Endothelial cell (in vitro differentiated cells): ENCODE results near the gene BACH2. TPM values are rescaled to one million over a fixed set of nuclear protein-coding genes. Genes with fewer than 3 reads are reported as not detected.

ENCODE experiments used
- DNase-seq: peaks from one replicate; pipeline ENCODE4 v3.0.0; 2021; ENCODE audit warnings: low spot score
- H3K27ac Mint-ChIP-seq: one replicate; pipeline ENCODE4 v1.8.0; 2021; ENCODE audit warnings: mixed read lengths, inconsistent platforms; ENCODE audit not compliant: unreplicated experiment
- H3K27me3 Mint-ChIP-seq: one replicate; pipeline ENCODE4 v1.8.0; 2021; ENCODE audit warnings: mild to moderate bottlenecking, moderate library complexity, mixed read lengths, inconsistent platforms; ENCODE audit not compliant: unreplicated experiment
- H3K36me3 Mint-ChIP-seq: one replicate; pipeline ENCODE4 v1.8.0; 2021; ENCODE audit warnings: mild to moderate bottlenecking, low read depth, mixed read lengths, inconsistent platforms; ENCODE audit not compliant: unreplicated experiment
- H3K4me1 Mint-ChIP-seq: one replicate; pipeline ENCODE4 v1.8.0; 2021; ENCODE audit warnings: mild to moderate bottlenecking, mixed read lengths, inconsistent platforms; ENCODE audit not compliant: unreplicated experiment
- H3K4me3 Mint-ChIP-seq: one replicate; pipeline ENCODE4 v1.8.0; 2021; ENCODE audit warnings: mild to moderate bottlenecking, mixed read lengths, inconsistent platforms; ENCODE audit not compliant: unreplicated experiment
- H3K9me3 Mint-ChIP-seq: one replicate; pipeline ENCODE4 v1.8.0; 2021; ENCODE audit warnings: mixed read lengths, inconsistent platforms; ENCODE audit not compliant: unreplicated experiment
- total RNA-seq: library from RNA; stranded (reverse); fragmentation: NEBNext Ultra II Directional; extraction: Animal tissue kit (Norgen Biotek cat#: 25700); gene quantifications from one replicate; pipeline ENCODE4 v1.2.1, GENCODE V29; 2021; ENCODE audit not compliant: unreplicated experiment
- TF ChIP-seq, protein P1 (sequence below): fragments of 200-600 bp; sonication (generic); IDR thresholded peaks from one replicate; pipeline ENCODE4 v1.5.0; 2021; ENCODE audit warnings: antibody characterized with exemption; ENCODE audit not compliant: unreplicated experiment

The BACH2 gene
- total RNA-seq, 1 donor from 2014 or later, result 3.9 TPM

GRCh38 chr6:90078513-90079289, 217.9 kb downstream of the BACH2 start:
- TF ChIP-seq, protein P1, sequence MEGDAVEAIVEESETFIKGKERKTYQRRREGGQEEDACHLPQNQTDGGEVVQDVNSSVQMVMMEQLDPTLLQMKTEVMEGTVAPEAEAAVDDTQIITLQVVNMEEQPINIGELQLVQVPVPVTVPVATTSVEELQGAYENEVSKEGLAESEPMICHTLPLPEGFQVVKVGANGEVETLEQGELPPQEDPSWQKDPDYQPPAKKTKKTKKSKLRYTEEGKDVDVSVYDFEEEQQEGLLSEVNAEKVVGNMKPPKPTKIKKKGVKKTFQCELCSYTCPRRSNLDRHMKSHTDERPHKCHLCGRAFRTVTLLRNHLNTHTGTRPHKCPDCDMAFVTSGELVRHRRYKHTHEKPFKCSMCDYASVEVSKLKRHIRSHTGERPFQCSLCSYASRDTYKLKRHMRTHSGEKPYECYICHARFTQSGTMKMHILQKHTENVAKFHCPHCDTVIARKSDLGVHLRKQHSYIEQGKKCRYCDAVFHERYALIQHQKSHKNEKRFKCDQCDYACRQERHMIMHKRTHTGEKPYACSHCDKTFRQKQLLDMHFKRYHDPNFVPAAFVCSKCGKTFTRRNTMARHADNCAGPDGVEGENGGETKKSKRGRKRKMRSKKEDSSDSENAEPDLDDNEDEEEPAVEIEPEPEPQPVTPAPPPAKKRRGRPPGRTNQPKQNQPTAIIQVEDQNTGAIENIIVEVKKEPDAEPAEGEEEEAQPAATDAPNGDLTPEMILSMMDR, result no peak
- no peak overlapping the region for H3K4me3 Mint-ChIP-seq
- H3K9me3 Mint-ChIP-seq, result no peaks in the 10 kb centered on the region
- no peaks in the 10 kb centered on the region for H3K4me1 Mint-ChIP-seq
- DNase-seq, result no peak
- H3K36me3 Mint-ChIP-seq, result no peaks in the 10 kb centered on the region
- H3K27ac Mint-ChIP-seq, result no peak overlapping the region
- H3K27me3 Mint-ChIP-seq, result no peaks in the 10 kb centered on the region

DNA sequence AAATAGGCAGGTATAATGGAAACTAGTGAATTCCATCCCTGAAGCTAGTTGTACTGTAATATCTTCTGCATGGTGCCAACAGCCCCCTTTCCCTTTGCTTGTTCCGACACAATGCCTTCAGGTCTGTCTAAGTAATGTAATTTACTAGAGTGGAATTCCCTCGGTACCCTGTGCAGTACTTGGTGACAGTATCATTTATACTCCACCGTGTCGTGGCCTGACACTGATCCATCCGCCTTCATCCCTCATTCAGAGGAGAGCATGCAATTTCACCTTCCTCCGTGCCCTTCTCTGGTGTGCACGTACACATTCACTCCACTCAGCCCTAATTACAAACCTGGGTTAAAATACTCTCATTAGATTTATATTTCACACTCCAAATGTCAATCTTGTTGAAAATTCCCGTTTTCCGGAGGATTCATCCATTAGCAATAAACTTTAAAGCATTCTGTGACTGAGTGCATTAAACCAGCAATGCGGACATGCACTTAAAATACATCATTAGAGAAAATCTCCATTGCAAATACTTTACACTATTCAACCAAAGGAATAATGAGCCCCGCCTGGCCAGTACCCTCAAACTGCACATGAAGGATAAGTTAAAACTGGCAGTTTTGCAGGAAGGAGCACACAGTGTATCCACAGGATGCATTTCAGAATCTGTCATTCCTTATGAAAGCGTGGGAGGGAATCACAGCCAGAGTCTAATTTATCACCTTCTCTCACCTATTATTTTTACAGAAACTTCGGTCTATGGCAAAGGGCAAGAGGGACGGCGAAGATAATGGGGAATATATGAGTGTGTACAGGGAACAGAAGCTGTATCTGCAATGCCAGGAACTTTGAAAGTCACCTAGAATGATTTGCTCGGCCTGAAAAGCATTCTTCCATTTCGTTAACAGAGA, 219.9 kb downstream of the BACH2 start:
- no peaks in the 10 kb centered on the region for H3K27me3 Mint-ChIP-seq
- H3K36me3 Mint-ChIP-seq, result no peaks in the 10 kb centered on the region
- no peak overlapping the region for H3K27ac Mint-ChIP-seq
- no peaks in the 10 kb centered on the region for H3K9me3 Mint-ChIP-seq
- TF ChIP-seq, protein P1, result no peak
- no peak overlapping the region for H3K4me3 Mint-ChIP-seq
- no peaks in the 10 kb centered on the region for H3K4me1 Mint-ChIP-seq
- no peak for DNase-seq

- Mint-ChIP-seq H3K9me3 (no peaks in the 10 kb centered on the region), H3K36me3 (no peaks in the 10 kb centered on the region)
Observed at GRCh38 chr6:90074161-90074850, 222.3 kb downstream of the BACH2 start.

DNA sequence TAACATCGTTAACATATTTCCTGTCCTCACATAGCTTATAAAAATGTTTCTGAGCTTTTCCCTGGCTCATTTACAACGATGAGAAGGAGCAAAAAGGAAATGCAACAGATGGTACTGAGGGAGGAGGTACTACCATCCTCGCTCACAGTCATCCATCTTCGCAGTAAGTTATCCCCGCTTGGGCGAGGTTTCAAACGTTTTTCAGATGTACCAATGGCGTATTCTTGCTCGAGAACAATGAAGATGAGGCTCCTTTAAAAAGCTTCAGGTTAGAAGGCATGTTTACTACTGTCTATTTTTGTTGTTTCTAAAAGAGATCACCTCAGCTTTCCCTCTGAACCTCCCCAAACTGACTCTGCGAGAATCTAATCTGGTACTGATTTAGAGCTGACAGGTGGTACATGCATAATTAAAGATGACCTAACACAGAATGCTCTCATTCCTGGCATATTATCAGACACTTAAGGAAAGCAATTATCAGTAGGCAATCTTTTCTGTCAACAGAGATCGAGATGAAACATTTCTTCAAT, 223.6 kb downstream of the BACH2 start:
- H3K27me3 Mint-ChIP-seq, result no peaks in the 10 kb centered on the region
- H3K36me3 Mint-ChIP-seq, result no peaks in the 10 kb centered on the region
- no peak for DNase-seq
- H3K4me3 Mint-ChIP-seq, result no peak overlapping the region
- TF ChIP-seq, protein P1, result no peak
- H3K4me1 Mint-ChIP-seq, result peaks cover 16% of the 10 kb centered on the region
- no peaks in the 10 kb centered on the region for H3K9me3 Mint-ChIP-seq
- H3K27ac Mint-ChIP-seq, result no peak overlapping the region

More at GRCh38 chr6:90074161-90074850, 222.3 kb downstream of the BACH2 start:
- Mint-ChIP-seq H3K27ac (no peak overlapping the region), H3K4me1 (peaks cover 8% of the 10 kb centered on the region), H3K4me3 (no peak overlapping the region), H3K27me3 (no peaks in the 10 kb centered on the region)
- TF ChIP-seq, protein P1, result no peak
- DNase-seq, result no peak
